HepG2 (cell line): ENCODE data around the gene EID1. TPM values are rescaled to one million over a fixed set of nuclear protein-coding genes. Genes with fewer than 3 reads are reported as not detected.

Experiments
- ATAC-seq: fragments of 200-7000 bp; cut with Tn5 transposase; 3 replicates; pipeline ENCODE4 v1.9.1; 2020; ENCODE audit warnings: mild to moderate bottlenecking, moderate library complexity
- BruUV-seq: library from RNA; stranded (reverse); fragments of 400-500 nt; replicated peaks from 2 replicates; lab custom pipeline; 2021; lab: Mats Ljungman, UMichigan
- CTCF ChIA-PET: fragments of 300-600 bp; formaldehyde crosslinking; extraction: SDS; loops from one replicate; lab custom pipeline; 2021; ENCODE audit warnings: low total read pairs, inconsistent platforms, low intra/inter-chr PET ratio; lab: Yijun Ruan, JAX
- POLR2A ChIA-PET: fragments of 350-600 bp; sonication (Branson Sonifier 250); formaldehyde crosslinking; loops from one replicate; lab custom pipeline; 2020; ENCODE audit warnings: antibody characterized with exemption, inconsistent platforms; lab: Yijun Ruan, JAX
- DNase-seq: peaks from one replicate; pipeline ENCODE4 v3.0.0-alpha.2; 2015; ENCODE audit warnings: low spot score
- FAIRE-seq: peaks from 3 replicates; lab custom pipeline; 2011; peaks lifted over from hg19 to GRCh38; lab: Jason Lieb, UNC
- H2AFZ ChIP-seq: one replicate; pipeline ENCODE4 v1.6.1; 2011; ENCODE audit warnings: low read length, inconsistent platforms
- H3K27ac ChIP-seq: fragments of 300-600 bp; 3 replicates; pipeline ENCODE4 v1.8.0; 2011; ENCODE audit warnings: mixed run types, mild to moderate bottlenecking, mixed read lengths, low read length, inconsistent platforms; ENCODE audit not compliant: insufficient read depth; ENCODE audit errors: extremely low read length
- H3K27me3 ChIP-seq, 2 experiments: fragments of 200-600 bp in 1 of 2; 2 replicates in 1 of 2; 3 replicates in 1 of 2; pipeline versions ENCODE4 v1.6.0 to v1.8.0; 2011; ENCODE audit warnings: low read length in 2 of 2, mild to moderate bottlenecking in 2 of 2, moderate library complexity in 2 of 2, inconsistent platforms in 1 of 2; ENCODE audit not compliant: insufficient read depth in 2 of 2, control insufficient read depth in 1 of 2
- H3K36me3 ChIP-seq, 2 experiments: fragments of 200-600 bp in 1 of 2; replicated peaks in 1 of 2; 2 replicates in 1 of 2; 3 replicates in 1 of 2; pipeline versions ENCODE4 v1.5.1 to v1.8.0; 2011; ENCODE audit warnings: low read length in 2 of 2, inconsistent platforms in 1 of 2; ENCODE audit not compliant: insufficient read depth in 2 of 2, control insufficient read depth in 1 of 2
- H3K4me1 ChIP-seq: 2 replicates; pipeline ENCODE4 v1.5.1; 2012; ENCODE audit warnings: low read length, inconsistent platforms; ENCODE audit not compliant: insufficient read depth
- H3K4me2 ChIP-seq: 2 replicates; pipeline ENCODE4 v1.6.0; 2011; ENCODE audit warnings: low read depth, low read length, inconsistent platforms
- H3K4me3 ChIP-seq, 3 experiments: fragments of 200-600 bp in 1 of 3; sonication (generic), shearing (Covaris generic) in 1 of 3; replicated peaks in 1 of 3; 2 replicates each; pipeline ENCODE4 v1.5.1; 2011 to 2016; ENCODE audit warnings: low read length in 3 of 3, inconsistent platforms in 2 of 3, low read depth in 2 of 3, mild to moderate bottlenecking in 2 of 3, control low read depth in 1 of 3, mixed read lengths in 1 of 3; ENCODE audit not compliant: insufficient read depth in 1 of 3
- H3K79me2 ChIP-seq: one replicate; pipeline ENCODE4 v1.6.1; 2011; ENCODE audit warnings: low read length, inconsistent platforms; ENCODE audit not compliant: insufficient read depth
- H3K9ac ChIP-seq: 2 replicates; pipeline ENCODE4 v1.6.0; 2011; ENCODE audit warnings: mild to moderate bottlenecking, low read depth, low read length, inconsistent platforms; ENCODE audit not compliant: insufficient read depth
- H3K9me3 ChIP-seq: 2 replicates; pipeline ENCODE4 v1.5.1; 2012; ENCODE audit warnings: mild to moderate bottlenecking, low read length
- H4K20me1 ChIP-seq: 2 replicates; pipeline ENCODE4 v1.6.0; 2011; ENCODE audit warnings: inconsistent platforms, mild to moderate bottlenecking, low read length, moderate library complexity; ENCODE audit not compliant: insufficient read depth
- ATRX ChIP-seq: sonication (generic); formaldehyde crosslinking; IDR thresholded peaks from 2 replicates; pipeline ENCODE4 v1.4.0; 2020; ENCODE audit warnings: missing genetic modification reagents, borderline replicate concordance
- REL ChIP-seq: sonication (generic); formaldehyde crosslinking; conservative IDR thresholded peaks from 2 replicates; pipeline ENCODE4 v1.8.0; 2022; ENCODE audit warnings: mild to moderate bottlenecking, missing genetic modification reagents, moderate library complexity
- TFAP4 ChIP-seq: sonication (generic); IDR thresholded peaks from 2 replicates; pipeline ENCODE4 v1.6.1; 2016; ENCODE audit warnings: low read depth, borderline replicate concordance
- ZFYVE20 ChIP-seq: sonication (generic); formaldehyde crosslinking; IDR thresholded peaks from 2 replicates; pipeline ENCODE4 v1.8.0; 2023; ENCODE audit warnings: low read depth, mild to moderate bottlenecking, moderate library complexity, missing genetic modification reagents, borderline replicate concordance
- ZKSCAN5 ChIP-seq: sonication (generic); formaldehyde crosslinking; IDR thresholded peaks from 2 replicates; pipeline ENCODE4 v1.5.1; 2020; ENCODE audit warnings: mild to moderate bottlenecking, missing genetic modification reagents
- ZNF292 ChIP-seq: sonication (generic); formaldehyde crosslinking; IDR thresholded peaks from 2 replicates; pipeline ENCODE4 v1.8.1; 2022; ENCODE audit warnings: mild to moderate bottlenecking, low read depth, missing genetic modification reagents, borderline replicate concordance
- ZNF724P ChIP-seq: sonication (generic); formaldehyde crosslinking; IDR thresholded peaks from 2 replicates; pipeline ENCODE4 v1.8.0; 2022; ENCODE audit warnings: missing genetic modification reagents, borderline replicate concordance
- in situ Hi-C: cut with HindIII; loops from 2 replicates; pipeline ENCODE4 v1.10.0; 2017; ENCODE audit warnings: low pct_unique_long_range_greater_than_20kb; ENCODE audit not compliant: extremely low pct_ligation_motif_present
- intact Hi-C: fragments of 100-400 bp; cut with micrococcal nuclease; formaldehyde crosslinking; loops from one replicate; pipeline ENCODE4 v1.10.0; 2022; ENCODE audit not compliant: unreplicated experiment
- polyA plus RNA-seq, 8 experiments: library from polyadenylated mRNA; depleted of rRNA in 3 of 8; stranded (reverse) in 7 of 8; unstranded in 1 of 8; fragments of >200 nt; fragmentation: Illumina TruSeq in 4 of 8; extraction: Trizol in 4 of 8; gene quantifications; 2 replicates each; pipeline versions ENCODE4 v1.2.1 to v1.2.3, GENCODE V29; 2011 to 2016; ENCODE audit warnings: low read depth in 4 of 8, missing spikeins in 1 of 8, mixed read lengths in 1 of 8; ENCODE audit not compliant: insufficient read depth in 1 of 8
- total RNA-seq, 5 experiments: library from RNA; depleted of rRNA; stranded (reverse); fragments of >200 nt; fragmentation: Illumina TruSeq; extraction: Trizol; gene quantifications; 2 replicates each; pipeline ENCODE4 v1.2.3, GENCODE V29; 2016; ENCODE audit warnings: low read depth in 1 of 5
- TF ChIP-seq, protein P1 (sequence below): sonication (generic); formaldehyde crosslinking; IDR thresholded peaks from 2 replicates; pipeline ENCODE4 v1.8.0; 2022; ENCODE audit warnings: mild to moderate bottlenecking, missing genetic modification reagents, moderate library complexity

EID1 gene
- total and polyA plus RNA-seq, 2 of the 13 experiments (the other 11 are each of a cell fraction or from before 2014, with no cell fraction given), result 2.2 to 5.4 TPM

- CTCF ChIA-PET, result no interaction called here
- Histone ChIP-seq H3K79me2 (no peaks in the 10 kb centered on the region), H3K4me3 (no peak overlapping the region), H3K4me2 (no peak overlapping the region), H3K27ac (no peak overlapping the region), H4K20me1 (no peaks in the 10 kb centered on the region), H3K9ac (no peak overlapping the region), H2AFZ (no peak overlapping the region), H3K9me3 (no peaks in the 10 kb centered on the region), H3K27me3 (0 out of 5 replicates have a peak, but pooled peaks cover 0 to 3% of the 10 kb centered on the region in 2 experiments), H3K36me3 (no peaks in the 10 kb centered on the region), H3K4me1 (no peaks in the 10 kb centered on the region)
- DNase-seq (no peak), FAIRE-seq (no peak), ATAC-seq (no peak)
- no TSS peak for BruUV-seq
- POLR2A ChIA-PET, result interaction anchor here (1.0 kb wide), 1 partner anchor 21 kb away, joined by 3 read pairs; no protein-coding TSS in a partner anchor
- in situ Hi-C loops (loop anchor here (25.0 kb wide), 1 partner anchor 216 kb away; no protein-coding TSS in a partner anchor), intact Hi-C loops (no loop called here)
- TF ChIP-seq ZNF292 (no peak), TFAP4 (no peak), ATRX (CRISPR knock-in tag) (no peak), ZNF724P (no peak), REL (CRISPR knock-in tag) (no peak), ZKSCAN5 (CRISPR knock-in tag) (no peak), ZFYVE20 (no peak)
- TF ChIP-seq, protein P1, sequence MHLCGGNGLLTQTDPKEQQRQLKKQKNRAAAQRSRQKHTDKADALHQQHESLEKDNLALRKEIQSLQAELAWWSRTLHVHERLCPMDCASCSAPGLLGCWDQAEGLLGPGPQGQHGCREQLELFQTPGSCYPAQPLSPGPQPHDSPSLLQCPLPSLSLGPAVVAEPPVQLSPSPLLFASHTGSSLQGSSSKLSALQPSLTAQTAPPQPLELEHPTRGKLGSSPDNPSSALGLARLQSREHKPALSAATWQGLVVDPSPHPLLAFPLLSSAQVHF, result no peak
Observed at GRCh38 chr15:48871542-48871941, 6.4 kb upstream of the EID1 start.
